HepG2 (cell line): ENCODE results near the gene IL27RA. TPM values are rescaled to one million over a fixed set of nuclear protein-coding genes. Genes with fewer than 3 reads are reported as not detected.

Experiments used
- ATF1 ChIP-seq: IDR thresholded peaks from 2 replicates; pipeline ENCODE4 v1.6.1; 2016; ENCODE audit warnings: mild to moderate bottlenecking, control low read depth
- EHMT2 ChIP-seq: fragments of 200-600 bp; sonication (generic); IDR thresholded peaks from 2 replicates; pipeline ENCODE4 v1.7.0; 2017; ENCODE audit warnings: antibody characterized with exemption, low read depth, low read length, borderline replicate concordance
- HDAC1 ChIP-seq: sonication (generic); formaldehyde crosslinking; IDR thresholded peaks from 2 replicates; pipeline ENCODE4 v1.5.1; 2020; ENCODE audit warnings: mild to moderate bottlenecking, missing genetic modification reagents
- HIVEP1 ChIP-seq: sonication (generic); formaldehyde crosslinking; IDR thresholded peaks from 2 replicates; pipeline ENCODE4 v1.4.0; 2020; ENCODE audit warnings: mild to moderate bottlenecking, missing genetic modification reagents
- MEIS2 ChIP-seq: sonication (generic); formaldehyde crosslinking; IDR thresholded peaks from 2 replicates; pipeline ENCODE4 v1.9.0; 2021; ENCODE audit warnings: mild to moderate bottlenecking, missing genetic modification reagents
- MYC ChIP-seq: sonication (generic); formaldehyde crosslinking; IDR thresholded peaks from 2 replicates; pipeline ENCODE4 v1.9.0; 2021; ENCODE audit warnings: missing genetic modification reagents, borderline replicate concordance
- NFIC ChIP-seq: IDR thresholded peaks from 2 replicates; pipeline ENCODE4 v1.6.1; 2012; ENCODE audit warnings: mild to moderate bottlenecking, low read length, inconsistent platforms
- NFKB2 ChIP-seq: sonication (generic); formaldehyde crosslinking; IDR thresholded peaks from 2 replicates; pipeline ENCODE4 v1.4.0; 2020; ENCODE audit warnings: missing genetic modification reagents, borderline replicate concordance
- NFRKB ChIP-seq: fragments of 450-650 bp; IDR thresholded peaks from 2 replicates; pipeline ENCODE4 v1.6.1; 2017
- NR2F6 ChIP-seq, 2 experiments: IDR thresholded peaks; 2 replicates each; pipeline ENCODE4 v1.6.1; 2016; ENCODE audit warnings: antibody characterized with exemption in 1 of 2, mild to moderate bottlenecking in 1 of 2
- SAP130 ChIP-seq: IDR thresholded peaks from 2 replicates; pipeline ENCODE4 v1.6.1; 2016; ENCODE audit warnings: low read depth
- SP1 ChIP-seq, 2 experiments: fragments of 450-650 bp in 1 of 2; sonication (generic) in 1 of 2; formaldehyde crosslinking in 1 of 2; IDR thresholded peaks; 2 replicates each; pipeline versions ENCODE4 v1.4.0 to v1.6.1; 2016 to 2020; ENCODE audit warnings: missing genetic modification reagents in 1 of 2
- SP4 ChIP-seq: sonication (generic); formaldehyde crosslinking; IDR thresholded peaks from 2 replicates; pipeline ENCODE4 v1.8.1; 2023; ENCODE audit warnings: mild to moderate bottlenecking, missing genetic modification reagents
- SPEN ChIP-seq: sonication (generic); formaldehyde crosslinking; IDR thresholded peaks from 2 replicates; pipeline ENCODE4 v1.5.1; 2020; ENCODE audit warnings: low read depth, mild to moderate bottlenecking, missing genetic modification reagents
- SRY ChIP-seq: sonication (generic); formaldehyde crosslinking; IDR thresholded peaks from 2 replicates; pipeline ENCODE4 v1.8.0; 2022; ENCODE audit warnings: mild to moderate bottlenecking, missing genetic modification reagents
- ZNF431 ChIP-seq: sonication (generic); formaldehyde crosslinking; IDR thresholded peaks from 2 replicates; pipeline ENCODE4 v1.9.0; 2022; ENCODE audit warnings: missing genetic modification reagents, low read depth, mild to moderate bottlenecking, borderline replicate concordance
- ZNF446 ChIP-seq: sonication (generic); formaldehyde crosslinking; IDR thresholded peaks from 2 replicates; pipeline ENCODE4 v1.5.0; 2020; ENCODE audit warnings: mild to moderate bottlenecking, missing genetic modification reagents
- ZNF552 ChIP-seq: sonication (generic); formaldehyde crosslinking; IDR thresholded peaks from 2 replicates; pipeline ENCODE4 v1.9.0; 2022; ENCODE audit warnings: missing genetic modification reagents, mild to moderate bottlenecking, borderline replicate concordance
- ZNF644 ChIP-seq: IDR thresholded peaks from 2 replicates; pipeline ENCODE4 v1.6.1; 2016; ENCODE audit warnings: low read depth
- ZNF7 ChIP-seq: IDR thresholded peaks from 2 replicates; pipeline ENCODE4 v1.6.1; 2016; ENCODE audit warnings: missing biosample characterization, missing genetic modification reagents
- ZSCAN31 ChIP-seq: sonication (generic); formaldehyde crosslinking; IDR thresholded peaks from 2 replicates; pipeline ENCODE4 v1.5.0; 2020; ENCODE audit warnings: low read depth, mild to moderate bottlenecking, missing genetic modification reagents
- polyA plus RNA-seq, 8 experiments: library from polyadenylated mRNA; depleted of rRNA in 3 of 8; stranded (reverse) in 7 of 8; unstranded in 1 of 8; fragments of >200 nt; fragmentation: Illumina TruSeq in 4 of 8; extraction: Trizol in 4 of 8; gene quantifications; 2 replicates each; pipeline versions ENCODE4 v1.2.1 to v1.2.3, GENCODE V29; 2011 to 2016; ENCODE audit warnings: low read depth in 4 of 8, missing spikeins in 1 of 8, mixed read lengths in 1 of 8; ENCODE audit not compliant: insufficient read depth in 1 of 8
- total RNA-seq, 5 experiments: library from RNA; depleted of rRNA; stranded (reverse); fragments of >200 nt; fragmentation: Illumina TruSeq; extraction: Trizol; gene quantifications; 2 replicates each; pipeline ENCODE4 v1.2.3, GENCODE V29; 2016; ENCODE audit warnings: low read depth in 1 of 5
- TF ChIP-seq, protein P1 (sequence below): sonication (generic); formaldehyde crosslinking; IDR thresholded peaks from 2 replicates; pipeline ENCODE4 v1.5.1; 2020; ENCODE audit warnings: mild to moderate bottlenecking, missing genetic modification reagents, moderate library complexity
- TF ChIP-seq, protein P2 (sequence below): fragments of 450-650 bp; IDR thresholded peaks from 2 replicates; pipeline ENCODE4 v1.6.1; 2016
- TF ChIP-seq, protein P3 (sequence below): sonication (generic); formaldehyde crosslinking; IDR thresholded peaks from 2 replicates; pipeline ENCODE4 v1.4.0; 2020; ENCODE audit warnings: mild to moderate bottlenecking, missing genetic modification reagents

Gene IL27RA
- total and polyA plus RNA-seq, 2 of the 13 experiments (the other 11 are each of a cell fraction or from before 2014, with no cell fraction given): 3.5 to 8.1 TPM

DNA sequence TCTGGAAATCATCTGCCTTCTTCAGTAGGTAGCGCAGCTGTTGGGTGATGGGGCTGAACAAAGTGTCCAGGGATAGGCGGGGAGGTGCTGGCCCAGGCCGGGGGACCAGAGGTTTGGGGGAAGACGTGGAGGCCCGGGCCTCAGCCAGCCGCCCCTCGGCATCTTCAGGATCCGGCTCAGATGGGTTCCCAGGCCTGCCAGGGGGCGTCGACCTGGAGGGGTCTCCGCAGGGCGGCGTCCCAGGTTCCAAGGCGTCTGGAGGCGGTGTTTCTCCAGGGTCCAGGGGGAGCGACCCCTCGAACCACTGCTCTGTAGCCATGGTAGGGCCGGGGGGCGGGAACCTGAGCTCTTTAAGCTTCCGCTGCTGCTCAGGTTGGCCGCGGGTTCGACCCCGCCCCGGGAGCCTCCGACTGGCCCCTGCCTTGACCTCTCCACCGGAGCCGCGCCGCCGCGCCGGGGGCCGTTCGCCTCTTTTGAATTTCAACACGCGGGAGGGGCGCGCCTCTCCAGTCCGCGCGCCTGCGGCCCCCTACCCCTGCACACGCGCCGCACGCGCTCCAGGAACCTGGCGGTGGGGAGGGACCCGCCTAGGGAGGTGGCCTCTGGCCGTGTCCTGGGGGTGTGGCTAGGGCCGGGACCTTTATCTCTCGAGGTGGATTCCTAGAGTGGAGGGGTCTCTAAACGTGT lies 53.9 kb downstream of the IL27RA start, which contains the start of gene C19orf67 (continued):
- no peak for TF ChIP-seq NFIC
- peak; percentile 27; the same call in 1 of the 2 replicates for TF ChIP-seq HDAC1 (CRISPR knock-in tag)
- no peak for TF ChIP-seq SRY (CRISPR knock-in tag)
- TF ChIP-seq, protein P1, sequence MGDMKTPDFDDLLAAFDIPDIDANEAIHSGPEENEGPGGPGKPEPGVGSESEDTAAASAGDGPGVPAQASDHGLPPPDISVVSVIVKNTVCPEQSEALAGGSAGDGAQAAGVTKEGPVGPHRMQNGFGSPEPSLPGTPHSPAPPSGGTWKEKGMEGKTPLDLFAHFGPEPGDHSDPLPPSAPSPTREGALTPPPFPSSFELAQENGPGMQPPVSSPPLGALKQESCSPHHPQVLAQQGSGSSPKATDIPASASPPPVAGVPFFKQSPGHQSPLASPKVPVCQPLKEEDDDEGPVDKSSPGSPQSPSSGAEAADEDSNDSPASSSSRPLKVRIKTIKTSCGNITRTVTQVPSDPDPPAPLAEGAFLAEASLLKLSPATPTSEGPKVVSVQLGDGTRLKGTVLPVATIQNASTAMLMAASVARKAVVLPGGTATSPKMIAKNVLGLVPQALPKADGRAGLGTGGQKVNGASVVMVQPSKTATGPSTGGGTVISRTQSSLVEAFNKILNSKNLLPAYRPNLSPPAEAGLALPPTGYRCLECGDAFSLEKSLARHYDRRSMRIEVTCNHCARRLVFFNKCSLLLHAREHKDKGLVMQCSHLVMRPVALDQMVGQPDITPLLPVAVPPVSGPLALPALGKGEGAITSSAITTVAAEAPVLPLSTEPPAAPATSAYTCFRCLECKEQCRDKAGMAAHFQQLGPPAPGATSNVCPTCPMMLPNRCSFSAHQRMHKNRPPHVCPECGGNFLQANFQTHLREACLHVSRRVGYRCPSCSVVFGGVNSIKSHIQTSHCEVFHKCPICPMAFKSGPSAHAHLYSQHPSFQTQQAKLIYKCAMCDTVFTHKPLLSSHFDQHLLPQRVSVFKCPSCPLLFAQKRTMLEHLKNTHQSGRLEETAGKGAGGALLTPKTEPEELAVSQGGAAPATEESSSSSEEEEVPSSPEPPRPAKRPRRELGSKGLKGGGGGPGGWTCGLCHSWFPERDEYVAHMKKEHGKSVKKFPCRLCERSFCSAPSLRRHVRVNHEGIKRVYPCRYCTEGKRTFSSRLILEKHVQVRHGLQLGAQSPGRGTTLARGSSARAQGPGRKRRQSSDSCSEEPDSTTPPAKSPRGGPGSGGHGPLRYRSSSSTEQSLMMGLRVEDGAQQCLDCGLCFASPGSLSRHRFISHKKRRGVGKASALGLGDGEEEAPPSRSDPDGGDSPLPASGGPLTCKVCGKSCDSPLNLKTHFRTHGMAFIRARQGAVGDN (CRISPR knock-in tag): peak; percentile 81
- TF ChIP-seq ZNF431 (CRISPR knock-in tag): no peak
- TF ChIP-seq ZNF644 (CRISPR knock-in tag): no peak
- TF ChIP-seq MYC (CRISPR knock-in tag): peak; percentile 81
- no peak for TF ChIP-seq ZNF446 (CRISPR knock-in tag)
- TF ChIP-seq SP1 (IDR thresholded peaks at IDR 0.05): no peak
- TF ChIP-seq SP1 (CRISPR knock-in tag; IDR thresholded peaks at IDR 0.05): no peak
- TF ChIP-seq ZNF552 (CRISPR knock-in tag): no peak
- TF ChIP-seq NR2F6 (IDR thresholded peaks at IDR 0.05): no peak
- 0 out of 2 replicates have a peak, but pooled peaks have one; percentile 9 for TF ChIP-seq NR2F6 (CRISPR knock-in tag; IDR thresholded peaks at IDR 0.05)
- TF ChIP-seq HIVEP1 (CRISPR knock-in tag): no peak
- TF ChIP-seq ZNF7: no peak
- no peak for TF ChIP-seq EHMT2
- no peak for TF ChIP-seq NFRKB
- peak; percentile 8; the same call in 1 of the 2 replicates for TF ChIP-seq SAP130
- TF ChIP-seq NFKB2 (CRISPR knock-in tag): peak; percentile 48; the same call in 1 of the 2 replicates
- no peak for TF ChIP-seq ATF1 (CRISPR knock-in tag)
- no peak for TF ChIP-seq MEIS2 (CRISPR knock-in tag)
- TF ChIP-seq SPEN (CRISPR knock-in tag): no peak; the same call in 1 of the 2 replicates
- TF ChIP-seq, protein P2, sequence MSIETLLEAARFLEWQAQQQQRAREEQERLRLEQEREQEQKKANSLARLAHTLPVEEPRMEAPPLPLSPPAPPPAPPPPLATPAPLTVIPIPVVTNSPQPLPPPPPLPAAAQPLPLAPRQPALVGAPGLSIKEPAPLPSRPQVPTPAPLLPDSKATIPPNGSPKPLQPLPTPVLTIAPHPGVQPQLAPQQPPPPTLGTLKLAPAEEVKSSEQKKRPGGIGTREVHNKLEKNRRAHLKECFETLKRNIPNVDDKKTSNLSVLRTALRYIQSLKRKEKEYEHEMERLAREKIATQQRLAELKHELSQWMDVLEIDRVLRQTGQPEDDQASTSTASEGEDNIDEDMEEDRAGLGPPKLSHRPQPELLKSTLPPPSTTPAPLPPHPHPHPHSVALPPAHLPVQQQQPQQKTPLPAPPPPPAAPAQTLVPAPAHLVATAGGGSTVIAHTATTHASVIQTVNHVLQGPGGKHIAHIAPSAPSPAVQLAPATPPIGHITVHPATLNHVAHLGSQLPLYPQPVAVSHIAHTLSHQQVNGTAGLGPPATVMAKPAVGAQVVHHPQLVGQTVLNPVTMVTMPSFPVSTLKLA: no peak
- TF ChIP-seq, protein P3, sequence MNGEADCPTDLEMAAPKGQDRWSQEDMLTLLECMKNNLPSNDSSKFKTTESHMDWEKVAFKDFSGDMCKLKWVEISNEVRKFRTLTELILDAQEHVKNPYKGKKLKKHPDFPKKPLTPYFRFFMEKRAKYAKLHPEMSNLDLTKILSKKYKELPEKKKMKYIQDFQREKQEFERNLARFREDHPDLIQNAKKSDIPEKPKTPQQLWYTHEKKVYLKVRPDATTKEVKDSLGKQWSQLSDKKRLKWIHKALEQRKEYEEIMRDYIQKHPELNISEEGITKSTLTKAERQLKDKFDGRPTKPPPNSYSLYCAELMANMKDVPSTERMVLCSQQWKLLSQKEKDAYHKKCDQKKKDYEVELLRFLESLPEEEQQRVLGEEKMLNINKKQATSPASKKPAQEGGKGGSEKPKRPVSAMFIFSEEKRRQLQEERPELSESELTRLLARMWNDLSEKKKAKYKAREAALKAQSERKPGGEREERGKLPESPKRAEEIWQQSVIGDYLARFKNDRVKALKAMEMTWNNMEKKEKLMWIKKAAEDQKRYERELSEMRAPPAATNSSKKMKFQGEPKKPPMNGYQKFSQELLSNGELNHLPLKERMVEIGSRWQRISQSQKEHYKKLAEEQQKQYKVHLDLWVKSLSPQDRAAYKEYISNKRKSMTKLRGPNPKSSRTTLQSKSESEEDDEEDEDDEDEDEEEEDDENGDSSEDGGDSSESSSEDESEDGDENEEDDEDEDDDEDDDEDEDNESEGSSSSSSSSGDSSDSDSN (CRISPR knock-in tag): no peak
- TF ChIP-seq ZSCAN31: no peak
- TF ChIP-seq SP4 (CRISPR knock-in tag): 0 out of 2 replicates have a peak, but pooled peaks have one; percentile 36
